Activated T-helper 2 cell treated with anti-CD3 and anti-CD28 coated beads, Interferon-gamma antibody, Interleukin-2, Interleukin-4, amounts not matched to agents 10 μg/mL and 5 μg/mL and 100 μg/mL, durations not matched to agents 14 hours and 24 hours and 36 hours (primary cell): ENCODE measurements around the gene PLB1. TPM values are rescaled to one million over a fixed set of nuclear protein-coding genes. Genes with fewer than 3 reads are reported as not detected.

Experiments
- DNase-seq: peaks from one replicate; pipeline ENCODE4 v3.0.0; 2021; ENCODE audit warnings: low spot score
- H3K27ac Mint-ChIP-seq: one replicate; pipeline ENCODE4 v1.8.0; 2021; ENCODE audit warnings: mixed read lengths
- H3K27me3 Mint-ChIP-seq: one replicate; pipeline ENCODE4 v1.8.0; 2021; ENCODE audit warnings: low read depth, mixed read lengths
- H3K36me3 Mint-ChIP-seq: one replicate; pipeline ENCODE4 v1.8.0; 2021; ENCODE audit warnings: low read depth, mixed read lengths
- H3K4me1 Mint-ChIP-seq: one replicate; pipeline ENCODE4 v1.8.0; 2021; ENCODE audit warnings: low read depth, mixed read lengths
- H3K4me3 Mint-ChIP-seq: one replicate; pipeline ENCODE4 v1.8.0; 2021; ENCODE audit warnings: low read depth, mild to moderate bottlenecking, moderate library complexity, mixed read lengths
- H3K9me3 Mint-ChIP-seq: one replicate; pipeline ENCODE4 v1.8.0; 2021; ENCODE audit warnings: mixed read lengths
- intact Hi-C: fragments of 100-400 bp; cut with micrococcal nuclease; formaldehyde crosslinking; loops from one replicate; pipeline ENCODE4 v1.15.1; 2023
- total RNA-seq: library from RNA; stranded (reverse); gene quantifications from 2 replicates; pipeline ENCODE4 v1.2.3, GENCODE V29; 2022

PLB1 gene
- total RNA-seq, 1 donor from 2014 or later, result 1.8 TPM

DNA sequence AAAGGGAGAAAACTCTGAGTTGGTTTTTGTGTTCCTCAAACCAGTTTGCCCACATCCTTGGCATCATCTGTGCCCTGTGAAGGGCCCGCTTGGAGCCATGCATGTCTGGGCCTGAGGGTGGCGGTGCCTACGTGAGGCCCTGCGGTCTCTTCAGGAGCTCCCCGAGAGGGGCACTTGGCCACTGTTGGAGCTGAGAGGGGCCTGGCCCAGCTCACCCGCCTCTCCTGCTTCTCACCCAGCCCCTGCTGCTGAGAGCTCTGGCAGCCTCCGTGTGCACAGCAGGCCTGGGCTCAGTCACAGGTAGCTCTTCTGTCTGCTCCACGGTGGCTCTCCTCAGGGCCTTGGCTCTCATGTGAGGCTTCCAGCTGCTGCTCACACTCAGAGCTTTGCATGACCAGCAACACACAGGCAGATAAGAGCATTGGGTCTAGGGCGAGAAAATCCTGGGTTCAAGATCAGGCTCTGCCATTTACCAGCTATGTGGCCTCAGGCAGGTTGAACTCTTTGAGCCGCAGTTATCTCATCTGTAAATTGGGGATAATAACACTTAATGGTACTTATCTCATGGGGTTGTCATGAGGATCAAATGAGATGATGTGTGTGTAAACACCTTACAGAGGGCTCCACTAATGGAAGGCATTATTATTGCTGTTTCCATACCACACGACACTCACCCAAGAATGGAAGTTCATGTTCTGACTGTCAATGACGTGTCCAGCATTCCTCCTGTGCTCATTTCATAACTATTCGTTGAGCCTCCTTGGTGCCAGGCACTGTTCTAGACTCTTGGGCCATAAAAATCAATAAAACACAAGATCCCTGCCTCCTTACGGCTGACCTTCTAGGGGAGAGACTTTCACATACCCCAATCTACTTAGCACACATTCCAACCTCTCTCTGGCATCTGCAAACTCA, 41.6 kb upstream of the PLB1 start:
- no peaks in the 10 kb centered on the region for H3K27me3 Mint-ChIP-seq
- H3K36me3 Mint-ChIP-seq, result no peaks in the 10 kb centered on the region
- H3K27ac Mint-ChIP-seq, result no peak overlapping the region
- H3K9me3 Mint-ChIP-seq, result no peaks in the 10 kb centered on the region
- intact Hi-C loops, result loop anchor here (5.0 kb wide), 1 partner anchor 562 kb away; the partner anchor contains the start of genes BABAM2 and RBKS
- DNase-seq, result no peak
- H3K4me1 Mint-ChIP-seq, result peaks cover 35% of the 10 kb centered on the region
- no peak overlapping the region for H3K4me3 Mint-ChIP-seq

DNA sequence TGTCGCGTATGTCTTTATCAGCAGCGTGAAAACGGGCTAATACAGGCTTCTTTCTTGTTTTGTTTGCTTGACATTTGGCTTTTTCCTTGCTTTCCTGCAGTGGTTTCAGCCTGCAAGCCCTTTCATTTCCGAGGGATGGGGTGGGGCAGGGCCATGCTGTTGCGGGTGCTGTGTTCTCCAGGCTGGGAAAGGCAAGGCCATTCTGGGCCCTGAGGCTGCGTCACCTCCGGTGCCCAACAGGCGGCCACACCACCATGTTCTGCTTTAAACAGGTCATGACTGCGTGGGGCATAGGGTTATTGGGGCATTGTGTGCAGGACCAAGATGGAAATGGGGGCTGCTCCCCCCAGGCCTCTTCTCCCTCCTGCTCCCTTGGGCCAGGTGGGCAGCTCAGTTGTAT, 38.6 kb upstream of the PLB1 start:
- DNase-seq, result no peak
- H3K27ac Mint-ChIP-seq, result no peak overlapping the region
- peaks cover 8% of the 10 kb centered on the region for H3K9me3 Mint-ChIP-seq
- no peak overlapping the region for H3K4me3 Mint-ChIP-seq
- peaks cover 4% of the 10 kb centered on the region for H3K36me3 Mint-ChIP-seq
- H3K4me1 Mint-ChIP-seq, result peaks cover 15% of the 10 kb centered on the region
- intact Hi-C loops, result no loop called here
- H3K27me3 Mint-ChIP-seq, result peaks cover under 1% of the 10 kb centered on the region

DNA sequence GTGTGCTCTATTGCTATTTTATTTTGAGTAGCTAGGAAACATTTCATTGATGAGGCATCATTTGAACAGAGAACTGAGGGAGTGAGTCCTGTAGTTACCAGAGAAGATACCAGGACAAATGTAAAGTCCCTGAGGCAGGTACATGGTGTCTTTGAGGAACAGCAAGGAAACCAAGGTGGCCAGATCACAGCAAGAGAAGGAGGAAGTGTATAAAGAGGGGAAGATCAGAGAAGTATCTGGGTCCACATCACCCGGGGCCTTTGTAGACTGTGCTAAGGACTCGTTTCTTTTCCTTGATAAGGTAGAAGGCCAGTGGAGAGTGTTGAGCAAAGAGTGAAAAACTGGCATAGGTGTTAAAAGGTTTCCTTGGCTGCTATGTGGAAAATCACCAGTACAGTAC, 34.8 kb upstream of the PLB1 start:
- DNase-seq, result no peak
- peaks cover 36% of the 10 kb centered on the region for H3K4me1 Mint-ChIP-seq
- H3K4me3 Mint-ChIP-seq, result no peak overlapping the region
- no peak overlapping the region for H3K27ac Mint-ChIP-seq
- peaks cover 23% of the 10 kb centered on the region for H3K9me3 Mint-ChIP-seq
- H3K27me3 Mint-ChIP-seq, result peaks cover 2% of the 10 kb centered on the region
- H3K36me3 Mint-ChIP-seq, result peaks cover 8% of the 10 kb centered on the region
- intact Hi-C loops, result no loop called here

DNA sequence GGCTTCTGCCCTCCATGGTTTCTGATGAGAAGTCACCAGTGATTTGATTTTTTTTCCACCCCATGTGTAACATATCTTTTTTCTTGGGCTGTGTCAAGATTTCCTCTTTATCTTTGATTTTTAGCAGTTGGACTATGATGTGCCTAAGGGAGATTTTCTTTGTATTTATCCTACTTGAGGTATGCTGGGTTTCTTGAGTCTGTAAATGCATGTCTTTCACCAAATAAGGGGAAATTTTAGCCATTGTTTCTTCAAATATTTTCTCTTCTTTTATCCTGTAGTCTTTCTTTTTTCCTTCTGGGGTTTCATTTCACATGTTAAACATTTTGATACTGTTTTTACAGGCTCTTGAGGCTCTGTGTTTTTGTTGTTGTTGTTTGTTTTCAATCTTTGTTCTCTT, 33.7 kb upstream of the PLB1 start:
- Mint-ChIP-seq H3K27ac (no peak overlapping the region), H3K4me3 (no peak overlapping the region), H3K36me3 (peaks cover 8% of the 10 kb centered on the region), H3K4me1 (peaks cover 43% of the 10 kb centered on the region), H3K27me3 (peaks cover 2% of the 10 kb centered on the region), H3K9me3 (peaks cover 23% of the 10 kb centered on the region)
- DNase-seq, result no peak
- intact Hi-C loops, result no loop called here

DNA sequence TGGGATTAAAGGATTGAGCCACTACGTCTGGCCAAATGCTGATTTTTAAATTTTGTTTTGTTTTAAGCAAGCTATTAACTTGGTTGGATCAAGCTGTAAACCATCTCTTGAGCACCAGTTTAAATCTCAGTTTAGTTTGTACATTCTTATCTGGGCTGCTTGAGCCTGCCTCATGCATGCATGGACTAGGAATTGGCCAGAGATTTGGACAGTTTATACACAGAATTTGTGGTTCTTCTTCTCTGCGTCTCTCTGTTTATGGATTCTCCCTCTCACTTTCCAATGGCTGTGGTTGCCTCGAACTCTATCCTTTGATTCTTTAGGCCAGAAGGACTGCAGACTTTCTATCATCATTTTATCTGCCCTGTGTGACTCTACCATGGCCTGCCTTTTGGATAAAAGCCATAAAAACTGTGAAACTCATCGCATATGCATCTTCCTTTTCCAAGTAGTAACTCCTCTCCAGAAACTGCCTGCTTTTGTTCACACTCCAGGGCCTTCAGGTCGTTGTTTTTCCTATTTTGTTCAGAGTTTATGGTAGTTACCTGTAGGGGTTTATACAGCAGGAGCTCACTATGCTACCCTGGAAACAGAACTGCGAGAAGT, 32.5 kb upstream of the PLB1 start:
- H3K4me3 Mint-ChIP-seq, result no peak overlapping the region
- peaks cover 23% of the 10 kb centered on the region for H3K9me3 Mint-ChIP-seq
- H3K27ac Mint-ChIP-seq, result no peak overlapping the region
- H3K36me3 Mint-ChIP-seq, result peaks cover 8% of the 10 kb centered on the region
- no peak for DNase-seq
- peaks cover 2% of the 10 kb centered on the region for H3K27me3 Mint-ChIP-seq
- peaks cover 39% of the 10 kb centered on the region for H3K4me1 Mint-ChIP-seq
- intact Hi-C loops, result no loop called here

DNA sequence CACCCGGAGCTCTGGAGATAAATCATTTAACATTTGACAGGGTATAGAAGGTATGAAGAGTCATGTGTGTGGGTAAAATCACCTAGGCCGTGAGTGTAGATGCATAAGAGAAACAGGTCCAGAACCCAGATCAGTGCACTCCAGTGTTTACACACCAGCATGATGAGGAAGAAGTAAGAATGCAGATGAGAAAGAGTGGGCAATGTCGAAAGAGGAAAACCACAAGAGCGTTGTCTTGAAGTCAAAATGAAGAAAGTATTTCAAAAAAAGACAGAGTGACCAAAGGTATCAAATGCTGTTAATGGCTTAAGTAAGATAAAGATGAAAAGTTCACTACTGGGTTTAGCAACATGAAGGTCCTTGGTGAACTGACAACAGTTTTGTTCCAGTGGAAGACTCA, 32.0 kb upstream of the PLB1 start:
- Mint-ChIP-seq H3K36me3 (peaks cover 8% of the 10 kb centered on the region), H3K27me3 (peaks cover 2% of the 10 kb centered on the region), H3K9me3 (peaks cover 23% of the 10 kb centered on the region), H3K4me1 (peaks cover 42% of the 10 kb centered on the region), H3K27ac (peak overlapping the region; percentile 38), H3K4me3 (no peak overlapping the region)
- intact Hi-C loops, result loop anchor here (2.0 kb wide), 1 partner anchor 81 kb away; no protein-coding TSS in a partner anchor
- DNase-seq, result no peak

DNA sequence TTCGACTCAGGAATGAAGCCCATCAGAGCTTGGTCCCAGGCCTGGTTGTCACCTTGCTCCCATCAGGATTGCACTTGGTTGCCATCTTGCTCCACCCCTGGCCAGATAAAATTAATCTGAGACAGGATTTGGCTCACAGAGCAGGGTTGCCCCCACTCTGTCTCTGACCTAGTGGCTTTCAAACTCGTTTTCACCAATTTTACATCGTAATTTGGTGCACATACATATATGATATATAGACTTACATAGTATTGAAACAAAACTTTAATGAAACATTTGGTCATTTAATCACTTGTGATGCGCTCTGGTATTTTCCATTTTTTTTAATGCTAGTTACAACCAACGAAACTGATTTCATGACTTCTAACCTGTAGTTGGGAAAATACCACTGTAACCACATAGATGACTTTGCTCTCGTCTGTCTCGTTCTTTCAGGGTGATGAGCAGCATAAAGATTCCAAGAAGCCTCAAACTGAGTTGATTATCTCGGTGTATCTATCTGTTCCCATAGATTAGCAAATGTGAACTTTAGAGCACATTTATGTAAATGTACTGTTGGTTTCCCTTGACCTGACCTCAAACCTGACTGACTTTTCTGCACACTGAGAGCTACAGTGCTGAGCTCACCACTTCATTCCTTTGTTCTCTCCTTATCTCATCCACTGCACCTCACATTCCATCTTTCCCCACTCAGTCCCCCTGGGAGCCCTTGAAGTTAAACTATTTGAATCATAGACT, 30.5 kb upstream of the PLB1 start:
- no peak for DNase-seq

DNA sequence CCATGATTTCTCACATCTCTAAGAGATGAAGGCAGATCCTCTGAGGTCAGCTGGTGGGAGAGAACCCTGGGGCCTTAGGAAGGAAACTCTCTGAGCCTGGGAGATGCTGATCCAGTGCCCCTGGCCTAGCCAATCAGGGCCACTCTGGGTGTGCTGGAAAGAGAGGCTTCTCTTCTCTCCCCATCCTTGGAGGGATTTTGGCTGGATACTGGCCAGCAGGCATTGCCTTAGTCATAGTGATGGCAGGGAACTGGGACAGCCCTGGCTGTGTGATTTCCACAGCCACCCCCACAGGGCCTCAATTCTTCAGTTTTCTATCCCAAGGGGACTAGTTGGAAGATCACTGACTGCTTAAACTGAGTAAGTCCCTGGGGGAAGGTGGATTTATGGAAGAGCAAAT, 26.6 kb upstream of the PLB1 start:
- DNase-seq, result no peak
- H3K36me3 Mint-ChIP-seq, result no peaks in the 10 kb centered on the region
- H3K9me3 Mint-ChIP-seq, result peaks cover under 1% of the 10 kb centered on the region
- H3K27ac Mint-ChIP-seq, result no peak overlapping the region
- intact Hi-C loops, result loop anchor here (5.0 kb wide), 2 partner anchors 38 to 77 kb away; partner anchors contain the start of gene FOSL2
- H3K4me1 Mint-ChIP-seq, result peaks cover 52% of the 10 kb centered on the region
- no peaks in the 10 kb centered on the region for H3K27me3 Mint-ChIP-seq
- H3K4me3 Mint-ChIP-seq, result no peak overlapping the region

More for the DNA sequence above, 30.5 kb upstream of the PLB1 start:
- peak overlapping the region; percentile 71 for H3K27ac Mint-ChIP-seq
- peaks cover 2% of the 10 kb centered on the region for H3K27me3 Mint-ChIP-seq
- peak overlapping the region; percentile 4 for H3K4me3 Mint-ChIP-seq
- intact Hi-C loops, result loop anchor here (1.0 to 5.0 kb wide), 5 partner anchors 19 to 79 kb away; partner anchors contain the start of gene FOSL2
- peaks cover 8% of the 10 kb centered on the region for H3K36me3 Mint-ChIP-seq
- H3K9me3 Mint-ChIP-seq, result peaks cover 23% of the 10 kb centered on the region
- peaks cover 54% of the 10 kb centered on the region for H3K4me1 Mint-ChIP-seq

DNA sequence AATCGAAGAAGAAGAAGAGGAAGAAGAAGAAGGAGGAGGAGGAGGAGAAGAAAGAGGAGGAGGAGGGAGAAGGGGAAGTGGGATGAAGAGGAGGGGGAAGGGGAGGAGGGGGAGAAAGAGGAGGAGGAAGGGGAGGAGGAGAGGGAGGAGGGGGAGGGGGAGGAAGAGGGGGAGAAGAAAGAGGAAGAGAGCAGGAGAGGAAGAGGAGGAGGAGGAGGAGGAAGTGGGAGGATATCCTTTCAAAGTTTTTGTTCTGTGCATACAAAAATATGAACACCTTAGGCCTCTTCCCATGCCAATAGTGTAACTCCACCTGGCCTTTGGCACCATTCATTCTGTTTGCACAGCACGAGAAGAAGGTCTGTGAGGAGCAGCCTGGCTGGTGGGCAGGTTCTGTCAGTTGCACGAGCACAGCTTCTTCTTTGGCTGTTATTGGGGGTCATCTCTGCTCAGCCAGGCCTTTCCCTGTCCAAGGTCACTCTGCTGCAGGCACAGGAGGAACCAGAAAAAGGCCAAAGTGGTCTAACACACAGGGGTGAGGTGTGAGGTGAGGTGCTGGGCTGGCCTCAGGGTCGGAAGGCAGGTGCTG, 25.8 kb upstream of the PLB1 start:
- Mint-ChIP-seq H3K4me1 (peaks cover 50% of the 10 kb centered on the region), H3K36me3 (no peaks in the 10 kb centered on the region), H3K4me3 (no peak overlapping the region), H3K9me3 (peaks cover 5% of the 10 kb centered on the region), H3K27ac (no peak overlapping the region), H3K27me3 (no peaks in the 10 kb centered on the region)
- DNase-seq, result no peak
- intact Hi-C loops, result loop anchor here (5.0 kb wide), 2 partner anchors 37 to 78 kb away; partner anchors contain the start of gene FOSL2

DNA sequence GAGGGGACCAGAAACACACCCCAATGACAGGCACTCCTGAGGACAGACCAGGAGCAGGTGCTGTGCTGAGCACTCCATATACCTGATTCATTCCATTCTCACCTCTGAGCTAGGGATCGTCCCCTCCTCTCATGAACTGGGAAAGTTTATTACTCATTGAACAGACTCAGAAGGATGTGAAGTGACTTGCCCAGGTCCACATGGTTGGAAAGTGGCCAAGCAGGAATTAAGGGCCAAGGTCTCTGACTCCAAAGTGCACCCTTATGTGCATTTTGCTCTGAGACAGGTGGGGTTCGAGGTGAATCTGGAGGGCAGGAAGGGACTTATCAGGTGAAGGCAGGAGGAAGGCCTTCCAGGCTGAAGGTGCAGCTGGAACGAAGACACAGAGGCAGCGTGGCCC, 25.1 kb upstream of the PLB1 start:
- H3K4me3 Mint-ChIP-seq, result no peak overlapping the region
- H3K27ac Mint-ChIP-seq, result peak overlapping the region; percentile 39
- DNase-seq, result no peak
- H3K9me3 Mint-ChIP-seq, result peaks cover 5% of the 10 kb centered on the region
- H3K4me1 Mint-ChIP-seq, result peaks cover 43% of the 10 kb centered on the region
- intact Hi-C loops, result no loop called here
- H3K27me3 Mint-ChIP-seq, result no peaks in the 10 kb centered on the region
- no peaks in the 10 kb centered on the region for H3K36me3 Mint-ChIP-seq

DNA sequence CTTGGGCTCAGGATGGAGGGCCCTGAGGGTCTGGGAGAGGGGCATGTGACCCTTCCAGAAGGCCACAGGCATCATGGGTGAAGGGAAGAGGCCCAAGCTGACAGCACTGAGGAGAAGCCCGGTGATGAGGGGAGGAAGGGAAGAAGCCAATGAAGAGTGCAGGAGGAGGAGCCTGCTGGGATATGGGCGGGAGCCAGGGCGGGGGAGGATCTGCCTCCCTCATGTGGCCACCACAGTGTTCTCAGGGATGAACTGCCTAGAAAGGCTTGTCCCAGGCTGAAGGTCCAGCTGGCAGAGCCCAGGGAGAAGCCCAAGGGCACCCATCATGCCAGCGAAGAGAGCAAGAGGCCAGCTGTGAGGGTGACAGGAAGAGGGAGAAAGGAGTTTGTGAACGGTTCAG, 24.6 kb upstream of the PLB1 start:
- Mint-ChIP-seq H3K27me3 (no peaks in the 10 kb centered on the region), H3K9me3 (peaks cover 5% of the 10 kb centered on the region), H3K36me3 (no peaks in the 10 kb centered on the region), H3K27ac (peak overlapping the region; percentile 39), H3K4me1 (peaks cover 40% of the 10 kb centered on the region), H3K4me3 (no peak overlapping the region)
- intact Hi-C loops, result no loop called here
- DNase-seq, result no peak

DNA sequence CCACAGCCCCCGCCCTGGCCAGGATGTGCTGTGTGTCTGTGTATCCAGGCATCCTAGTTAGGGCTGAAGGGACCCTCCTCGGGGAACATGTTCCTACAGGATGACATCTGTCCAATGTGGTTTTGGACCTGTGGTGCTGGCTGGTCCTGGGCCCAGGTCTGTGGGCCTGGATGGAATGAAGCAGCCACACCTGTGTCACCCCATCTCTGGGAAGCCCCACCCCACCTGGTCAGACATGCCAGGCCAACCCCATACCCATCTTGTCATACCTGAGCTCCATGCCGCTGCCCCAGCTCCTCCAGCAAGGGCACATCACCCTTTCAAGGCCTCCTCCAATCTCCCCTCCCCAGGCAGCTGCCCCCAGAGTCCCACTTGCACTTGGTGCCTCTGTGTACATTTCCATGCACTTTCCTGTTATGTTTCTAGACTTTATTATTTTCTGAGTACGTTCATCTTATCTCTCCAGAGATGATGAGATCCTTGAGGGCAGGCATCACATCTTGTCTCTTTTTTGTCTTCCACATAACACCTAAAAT, 24.1 kb upstream of the PLB1 start:
- H3K9me3 Mint-ChIP-seq, result peaks cover 5% of the 10 kb centered on the region

More for the DNA sequence above, 24.1 kb upstream of the PLB1 start:
- no peaks in the 10 kb centered on the region for H3K36me3 Mint-ChIP-seq
- H3K4me1 Mint-ChIP-seq, result peaks cover 38% of the 10 kb centered on the region
- peak overlapping the region; percentile 48 for H3K27ac Mint-ChIP-seq
- no peak overlapping the region for H3K4me3 Mint-ChIP-seq
- DNase-seq, result no peak
- no peaks in the 10 kb centered on the region for H3K27me3 Mint-ChIP-seq
- intact Hi-C loops, result no loop called here
